Upper lobe of left lung (tissue), 4 donors: ENCODE data around the gene ZBTB46.

Experiments
- CTCF ChIP-seq, 6 experiments: fragments of 450-650 bp in 4 of 6; fragments of 200-600 bp in 2 of 6; sonication (generic) in 2 of 6; IDR thresholded peaks; one replicate each; pipeline ENCODE4 v1.5.1; 2016 to 2019; ENCODE audit warnings: antibody characterized with exemption in 6 of 6
- EP300 ChIP-seq, 4 donors: sonication (generic); formaldehyde crosslinking; IDR thresholded peaks; one replicate each; pipeline ENCODE4 v1.5.1; 2017; ENCODE audit warnings: antibody characterized with exemption in 4 of 4, control low read depth in 2 of 4

- no peak for TF ChIP-seq CTCF (IDR thresholded peaks at IDR 0.05)
- TF ChIP-seq EP300 (IDR thresholded peaks at IDR 0.05): no peak
These were observed 82.8 kb downstream of the ZBTB46 start for GRCh38 chr20:63748070-63748933.
